Right atrium auricular region (tissue), 2 donors: ENCODE results near the gene ZNF608. TPM values are rescaled to one million over a fixed set of nuclear protein-coding genes. Genes with fewer than 3 reads are reported as not detected.
A peak's percentile ranks its signal among the peaks of the same experiment; 100 is the strongest.

Experiments
- DNase-seq: peaks from one replicate; pipeline ENCODE4 v3.0.0-alpha.2; 2019; ENCODE audit warnings: low spot score
- H3K27ac ChIP-seq, 2 donors: fragments of 200-600 bp; sonication (generic); 1 replicate in 1 of 2; 2 replicates in 1 of 2; pipeline ENCODE4 v1.5.1; 2016 to 2019
- H3K27me3 ChIP-seq, 2 donors: fragments of 200-600 bp; sonication (generic); one replicate each; pipeline versions ENCODE4 v1.5.1 to v1.6.0; 2017 to 2019
- H3K36me3 ChIP-seq: fragments of 200-600 bp; sonication (generic); one replicate; pipeline ENCODE4 v1.5.1; 2016
- H3K4me1 ChIP-seq, 2 donors: fragments of 200-600 bp; sonication (generic); one replicate each; pipeline versions ENCODE4 v1.5.1 to v1.6.0; 2017 to 2019
- H3K4me3 ChIP-seq, 2 donors: fragments of 200-600 bp; sonication (generic); 1 replicate in 1 of 2; 2 replicates in 1 of 2; pipeline ENCODE4 v1.5.1; 2017 to 2019; ENCODE audit warnings: mild to moderate bottlenecking in 1 of 2, moderate library complexity in 1 of 2
- H3K9me3 ChIP-seq, 2 donors: fragments of 200-600 bp; sonication (generic); one replicate each; pipeline ENCODE4 v1.5.1; 2019
- CTCF ChIP-seq, 2 donors: fragments of 200-600 bp; sonication (generic); IDR thresholded peaks; one replicate each; pipeline ENCODE4 v1.5.1; 2019; ENCODE audit warnings: antibody characterized with exemption in 2 of 2
- total RNA-seq, 2 donors: library from RNA; depleted of rRNA; stranded (reverse); fragments of >200 nt; gene quantifications; one replicate each; pipeline ENCODE4 v1.1.0, GENCODE V29; 2016

ZNF608 gene
- total RNA-seq, 2 donors from 2014 or later: 29.4 to 38.7 TPM

- H3K27ac ChIP-seq: peak overlapping the region; percentile 31 to 94
Measured at GRCh38 chr5:124739634-124740025, 6.8 kb downstream of the ZNF608 start.

GRCh38 chr5:124738681-124739633 lies 7.5 kb downstream of the ZNF608 start:
- Histone ChIP-seq H3K27ac (peak overlapping the region; percentile 14 to 94), H3K4me1 (peaks cover 0 to 77% of the 10 kb centered on the region in 2 donors), H3K9me3 (no peaks in the 10 kb centered on the region), H3K36me3 (no peaks in the 10 kb centered on the region), H3K4me3 (no peak overlapping the region), H3K27me3 (no peaks in the 10 kb centered on the region)
- TF ChIP-seq CTCF (IDR thresholded peaks at IDR 0.05): no peak
- DNase-seq: no peak

More at GRCh38 chr5:124739634-124740025, 6.8 kb downstream of the ZNF608 start:
- Histone ChIP-seq H3K36me3 (no peaks in the 10 kb centered on the region), H3K27me3 (no peaks in the 10 kb centered on the region), H3K4me1 (peaks cover 0 to 75% of the 10 kb centered on the region in 2 donors), H3K9me3 (no peaks in the 10 kb centered on the region), H3K4me3 (no peak overlapping the region)
- DNase-seq: no peak
- TF ChIP-seq CTCF (IDR thresholded peaks at IDR 0.05): no peak

GRCh38 chr5:124737651-124738050 lies 8.8 kb downstream of the ZNF608 start:
- Histone ChIP-seq H3K4me1 (peaks cover 0 to 72% of the 10 kb centered on the region in 2 donors), H3K4me3 (no peak overlapping the region), H3K36me3 (no peaks in the 10 kb centered on the region), H3K9me3 (no peaks in the 10 kb centered on the region), H3K27me3 (no peaks in the 10 kb centered on the region), H3K27ac (no peak overlapping the region)
- no peak for DNase-seq
- TF ChIP-seq CTCF (IDR thresholded peaks at IDR 0.05): no peak

GRCh38 chr5:124736805-124737188 lies 9.6 kb downstream of the ZNF608 start:
- Histone ChIP-seq H3K4me1 (peaks cover 0 to 74% of the 10 kb centered on the region in 2 donors), H3K27me3 (no peaks in the 10 kb centered on the region), H3K36me3 (no peaks in the 10 kb centered on the region), H3K4me3 (no peak overlapping the region), H3K9me3 (no peaks in the 10 kb centered on the region), H3K27ac (peak overlapping the region; percentile 46 to 49)
- no peak for TF ChIP-seq CTCF (IDR thresholded peaks at IDR 0.05)
- DNase-seq: no peak

GRCh38 chr5:124736082-124736804 lies 10.2 kb downstream of the ZNF608 start:
- H3K27ac ChIP-seq: peak overlapping the region; percentile 46 to 49
- no peaks in the 10 kb centered on the region for H3K27me3 ChIP-seq
- DNase-seq: no peak
- no peak for TF ChIP-seq CTCF (IDR thresholded peaks at IDR 0.05)
- H3K4me3 ChIP-seq: peak overlapping the region in 1 of 2 donors; percentile 36
- H3K4me1 ChIP-seq: peaks cover 0 to 70% of the 10 kb centered on the region in 2 donors
- H3K9me3 ChIP-seq: no peaks in the 10 kb centered on the region
- H3K36me3 ChIP-seq: no peaks in the 10 kb centered on the region
